Stimulated activated CD8-positive, alpha-beta memory T cell treated with anti-CD3 and anti-CD28 coated beads, Interleukin-12 subunit alpha, Interleukin-12 subunit beta, amount 100 ng/mL, for 1 hour (primary cell): ENCODE results near the gene SHE.
"Not testable (repeated sequence)": the region's sequence is repeated elsewhere in the genome, so short reads cannot be mapped to it uniquely, and the experiment has no call there.

Source experiments
- DNase-seq: peaks from one replicate; pipeline ENCODE4 v3.0.0-alpha.2; 2020; ENCODE audit warnings: low read depth

Gene SHE

GRCh38 chr1:154514066-154514553 is 11.9 kb upstream of the SHE start:
- no peak for DNase-seq

DNA sequence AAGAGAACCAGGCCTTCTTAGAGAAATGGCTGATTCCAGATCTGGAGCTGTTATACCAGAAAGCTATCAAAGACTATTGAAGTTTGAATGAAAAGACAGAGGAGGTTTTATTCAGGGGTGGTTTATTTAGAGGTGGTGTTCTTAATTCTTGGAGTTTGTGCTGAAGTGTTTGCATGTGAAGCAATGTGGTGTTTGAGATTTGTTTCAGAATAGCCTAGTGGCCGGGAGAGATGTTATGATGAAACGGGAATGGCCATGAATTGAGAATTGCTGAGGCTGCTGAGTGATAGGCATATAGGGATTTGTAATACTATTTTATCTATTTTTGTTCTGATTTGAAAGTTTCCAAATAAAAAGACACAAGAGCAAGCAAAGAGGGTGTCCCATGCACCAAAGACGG is 10.5 kb upstream of the SHE start:
- DNase-seq = no peak

- no peak for DNase-seq
Observed at GRCh38 chr1:154503898-154504297, 1.7 kb upstream of the SHE start.

GRCh38 chr1:154502744-154503115 is 518 bp upstream of the SHE start:
- DNase-seq = no peak

GRCh38 chr1:154501423-154502065 is 668 bp downstream of the SHE start:
- DNase-seq = no peak

DNA sequence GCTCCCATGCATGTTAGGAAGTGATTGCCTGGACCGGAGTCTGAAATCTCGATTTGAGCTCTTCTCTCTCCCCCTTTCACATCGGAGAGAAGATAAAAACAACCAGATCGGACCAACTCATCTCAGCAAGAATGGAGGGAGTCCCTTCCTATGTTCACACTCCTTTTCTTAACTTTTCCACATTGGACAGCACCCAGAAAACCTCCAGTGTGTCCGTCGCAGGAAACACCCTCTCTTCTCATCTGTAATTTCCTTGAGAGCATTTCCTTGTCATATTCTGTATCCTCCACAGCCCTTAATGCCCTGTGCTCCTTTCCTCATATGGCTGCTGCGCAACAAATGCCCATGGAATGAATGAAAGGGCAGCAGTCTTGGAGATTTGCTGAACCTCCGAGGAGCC is 1.7 kb downstream of the SHE start:
- no peak for DNase-seq

DNA sequence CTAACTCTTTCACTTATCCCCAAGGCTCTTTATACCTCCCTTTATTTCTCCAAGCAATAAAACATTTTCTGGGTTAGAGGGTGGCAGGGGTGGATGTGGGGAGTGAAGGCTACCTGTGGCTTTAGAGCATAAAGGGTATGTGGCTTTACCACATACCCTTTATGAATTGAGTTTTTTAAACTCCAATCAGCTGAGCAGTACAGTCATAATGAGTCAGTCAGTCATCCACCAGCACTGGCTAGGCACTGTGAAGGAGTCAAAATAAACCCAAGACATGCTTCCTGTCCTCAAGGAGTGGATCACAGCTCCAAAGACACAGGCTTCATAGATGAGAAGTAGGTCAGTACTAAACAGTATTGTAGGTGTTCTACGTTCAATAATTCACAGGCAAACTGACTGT is 2.8 kb downstream of the SHE start:
- DNase-seq = no peak

GRCh38 chr1:154497026-154497806 is 5.0 kb downstream of the SHE start:
- DNase-seq = no peak

- DNase-seq = no peak
Observed at GRCh38 chr1:154496383-154496782, 5.8 kb downstream of the SHE start.

- DNase-seq = no peak
Observed at GRCh38 chr1:154495496-154496273, 6.5 kb downstream of the SHE start.

DNA sequence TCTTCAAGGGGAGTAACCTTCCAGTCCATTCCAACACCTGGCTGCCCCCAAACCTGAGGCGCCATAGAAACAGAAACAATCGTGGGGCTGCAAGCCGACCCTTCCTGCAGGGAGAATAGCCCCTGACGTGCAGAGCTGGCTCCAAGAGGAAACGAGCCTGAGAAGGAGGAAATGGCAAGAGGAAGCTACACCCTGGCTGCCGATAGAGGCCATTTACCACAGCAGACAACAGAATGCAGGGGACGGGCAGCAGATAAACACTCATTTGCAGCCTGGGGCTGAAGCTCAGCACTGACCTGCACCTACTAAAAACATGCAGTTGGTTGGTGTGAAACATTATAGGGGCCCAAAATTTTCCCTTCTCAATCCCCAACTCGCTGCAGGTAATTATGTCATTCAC is 8.9 kb downstream of the SHE start:
- no peak for DNase-seq

DNA sequence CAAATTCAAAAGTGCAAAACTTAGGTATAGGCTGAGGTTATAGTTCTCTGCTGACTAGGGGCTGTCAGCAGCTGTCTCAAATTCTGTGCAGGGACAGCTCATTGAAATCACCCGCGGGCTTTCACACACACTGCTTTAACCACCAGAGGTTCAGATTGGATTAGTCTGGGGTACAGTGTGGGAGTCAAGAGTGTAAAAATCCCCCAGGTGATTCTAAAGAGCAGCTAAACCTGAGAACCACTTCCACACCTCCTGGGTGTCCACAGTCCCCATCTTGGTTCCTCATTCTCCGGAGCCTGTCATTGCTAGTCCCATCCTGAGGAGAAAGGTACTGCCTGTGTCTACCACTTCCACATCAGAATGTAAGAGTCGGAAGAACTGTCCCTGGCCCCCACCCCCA is 10.1 kb downstream of the SHE start:
- no peak for DNase-seq

DNA sequence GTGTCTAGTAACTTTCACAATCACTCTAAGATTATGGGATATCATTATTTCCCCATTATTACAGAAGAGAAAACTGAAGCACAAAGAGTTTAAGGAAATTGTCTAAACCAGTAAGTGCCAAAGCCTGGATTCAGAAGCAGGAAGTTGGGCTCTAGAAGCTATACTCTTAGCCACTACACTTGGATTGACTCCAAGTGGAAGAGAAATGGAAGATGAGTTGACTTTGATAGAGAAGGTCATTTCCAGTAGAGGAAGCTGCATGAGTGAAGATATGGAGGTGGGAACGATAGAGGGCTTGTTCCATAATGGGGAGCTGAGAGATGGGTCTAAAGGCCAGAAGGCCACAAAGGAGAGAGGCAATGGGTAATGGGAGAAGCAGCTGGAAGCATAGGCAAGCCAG is 11.9 kb downstream of the SHE start:
- no peak for DNase-seq

DNA sequence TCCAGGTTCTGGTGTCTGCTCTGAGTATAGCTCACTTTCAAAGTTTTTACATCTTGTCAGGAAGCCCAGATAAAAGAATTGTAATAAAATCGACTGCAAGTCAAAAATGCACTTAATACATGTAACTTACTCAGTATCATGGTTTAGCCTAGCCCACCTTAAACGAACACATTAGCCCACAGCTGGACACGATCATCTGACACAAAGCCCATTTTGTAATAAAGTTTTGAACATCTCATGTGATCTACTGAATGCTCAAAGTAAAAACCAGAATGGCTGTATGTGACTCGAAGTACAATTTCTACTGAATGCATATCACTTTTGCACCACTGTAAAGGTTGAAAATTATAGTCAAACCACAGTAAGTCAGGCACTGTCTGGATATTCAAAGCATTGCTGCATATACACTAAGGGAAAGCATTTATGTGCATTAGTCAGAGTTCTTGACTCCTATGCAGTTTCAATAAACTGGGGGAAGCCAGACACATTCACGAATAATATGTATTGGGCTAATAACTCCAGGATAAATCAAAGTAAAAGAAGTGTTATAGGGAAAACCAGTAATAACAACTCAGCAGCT is 12.4 kb downstream of the SHE start:
- DNase-seq = no peak

- no peak for DNase-seq
Observed at GRCh38 chr1:154488922-154489321, 13.3 kb downstream of the SHE start.

- not testable (repeated sequence) for DNase-seq
Observed at GRCh38 chr1:154486756-154487155, 15.5 kb downstream of the SHE start.

DNA sequence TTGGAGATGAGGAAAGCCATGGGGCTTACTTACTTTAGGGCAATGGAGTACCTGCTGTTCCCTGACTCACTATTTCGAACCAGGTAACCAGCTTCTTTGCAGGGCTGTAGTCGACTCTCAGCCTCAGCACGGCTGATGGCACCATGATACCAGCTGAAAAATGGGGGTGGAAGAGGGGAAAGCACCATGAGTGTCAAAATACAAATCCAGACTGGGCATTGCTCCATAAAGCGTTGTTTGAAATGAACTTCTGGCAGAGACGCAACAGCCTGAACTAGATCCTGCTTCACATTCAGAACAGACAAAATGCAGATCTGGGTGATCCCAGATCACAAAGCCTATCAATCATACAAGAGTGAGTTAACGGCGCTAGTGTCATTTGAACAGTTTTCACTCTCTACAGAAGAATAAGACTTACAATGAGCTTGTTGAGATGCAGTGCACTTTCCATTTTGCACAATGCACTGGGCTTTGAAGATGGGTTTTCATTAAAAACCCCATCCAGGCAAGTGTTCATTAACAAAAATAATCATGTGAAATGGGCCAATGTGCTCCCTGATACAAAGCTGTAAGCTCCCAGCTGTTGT is 16.2 kb downstream of the SHE start:
- DNase-seq = no peak

GRCh38 chr1:154485106-154485505 is 17.1 kb downstream of the SHE start:
- no peak for DNase-seq

- DNase-seq = no peak
Observed at GRCh38 chr1:154483941-154484803, 18.0 kb downstream of the SHE start.

- no peak for DNase-seq
Observed at GRCh38 chr1:154481053-154481452, 21.2 kb downstream of the SHE start.

DNA sequence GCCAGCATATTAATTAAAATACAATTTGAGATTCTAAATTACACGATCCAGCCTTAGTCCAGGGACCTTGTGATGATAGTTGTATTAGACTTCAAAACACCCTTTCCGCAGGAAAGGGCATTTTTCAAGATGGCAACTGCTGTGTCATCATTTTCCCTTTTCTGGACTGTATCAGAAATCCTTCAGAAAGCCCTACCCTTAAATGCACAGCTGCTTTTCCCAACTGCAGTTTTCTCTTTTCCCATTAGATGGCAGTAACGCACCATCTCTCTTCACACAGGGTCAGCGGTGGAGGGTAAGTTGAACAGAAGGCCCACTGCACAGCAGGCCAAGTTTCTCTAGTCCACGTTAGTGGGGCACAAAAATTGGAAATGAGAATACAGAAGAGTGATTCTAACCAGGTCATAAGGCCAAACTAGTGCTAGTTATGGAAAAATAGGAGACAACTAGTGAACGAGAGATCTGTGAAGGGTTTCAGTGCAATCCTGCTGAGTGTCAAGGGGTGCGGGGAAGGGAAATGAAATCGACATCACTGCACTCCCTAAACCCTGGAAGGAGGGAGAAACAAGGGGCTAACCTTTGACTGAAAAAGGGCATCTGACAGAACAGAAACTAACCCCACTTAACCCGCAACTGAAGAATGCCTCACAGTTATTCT is 22.3 kb downstream of the SHE start:
- DNase-seq = peak; percentile 34
